Type B pancreatic cell (in vitro differentiated cells): ENCODE data around the gene FBXW9. TPM values are rescaled to one million over a fixed set of nuclear protein-coding genes. Genes with fewer than 3 reads are reported as not detected.

Experiments used
- DNase-seq: peaks from one replicate; pipeline ENCODE4 v3.0.0; 2021; ENCODE audit warnings: mixed read lengths; ENCODE audit not compliant: unreplicated experiment; ENCODE audit errors: extremely low spot score
- H3K27ac Mint-ChIP-seq: 2 replicates; pipeline ENCODE4 v1.8.0; 2021; ENCODE audit warnings: mild to moderate bottlenecking, mixed read lengths
- H3K27me3 Mint-ChIP-seq: 2 replicates; pipeline ENCODE4 v1.8.0; 2021; ENCODE audit warnings: mixed read lengths
- H3K36me3 Mint-ChIP-seq: 2 replicates; pipeline ENCODE4 v1.8.0; 2021; ENCODE audit warnings: mixed read lengths
- H3K4me1 Mint-ChIP-seq: one replicate; pipeline ENCODE4 v1.8.0; 2021; ENCODE audit warnings: mixed read lengths; ENCODE audit not compliant: unreplicated experiment
- H3K4me3 Mint-ChIP-seq: 2 replicates; pipeline ENCODE4 v1.8.0; 2021; ENCODE audit warnings: mild to moderate bottlenecking, mixed read lengths
- H3K9me3 Mint-ChIP-seq: 2 replicates; pipeline ENCODE4 v1.8.0; 2021; ENCODE audit warnings: mixed read lengths
- CTCF ChIP-seq: fragments of 200-600 bp; sonication (generic); conservative IDR thresholded peaks from 2 replicates; pipeline ENCODE4 v1.5.0; 2021; ENCODE audit warnings: antibody characterized with exemption, mild to moderate bottlenecking
- total RNA-seq: library from RNA; stranded (reverse); gene quantifications from 2 replicates; pipeline ENCODE4 v1.2.1, GENCODE V29; 2021; ENCODE audit warnings: low replicate concordance

Gene FBXW9
- total RNA-seq, 1 donor from 2014 or later = 17.0 TPM

- H3K27ac Mint-ChIP-seq = peak overlapping the region; percentile 63
- H3K36me3 Mint-ChIP-seq = peaks cover 28% of the 10 kb centered on the region
- no peak for DNase-seq
- H3K27me3 Mint-ChIP-seq = no peaks in the 10 kb centered on the region
- no peak for TF ChIP-seq CTCF
- H3K4me3 Mint-ChIP-seq = no peak overlapping the region
- no peaks in the 10 kb centered on the region for H3K9me3 Mint-ChIP-seq
- H3K4me1 Mint-ChIP-seq = peaks cover 7% of the 10 kb centered on the region
These were observed 20.5 kb downstream of the FBXW9 start for GRCh38 chr19:12675940-12676339.

DNA sequence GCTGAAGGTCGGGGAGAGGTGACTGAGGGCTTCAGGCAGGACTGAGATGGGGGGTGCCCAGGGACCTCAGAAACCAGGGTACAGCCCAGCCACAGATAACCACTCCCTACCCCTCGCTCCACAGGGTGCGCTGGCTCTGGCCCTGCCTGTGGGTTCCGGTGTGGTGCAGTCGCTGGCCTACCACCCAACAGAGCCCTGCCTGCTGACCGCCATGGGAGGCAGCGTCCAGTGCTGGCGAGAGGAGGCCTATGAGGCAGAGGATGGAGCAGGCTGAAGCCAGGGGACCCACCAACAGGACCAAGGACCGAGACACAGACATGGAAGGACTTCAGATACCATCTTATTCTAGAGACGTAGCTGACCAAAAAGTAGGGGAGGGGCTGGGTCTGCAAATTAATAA, 21.0 kb downstream of the FBXW9 start:
- Mint-ChIP-seq H3K9me3 (no peaks in the 10 kb centered on the region), H3K36me3 (peaks cover 27% of the 10 kb centered on the region), H3K4me1 (peaks cover 5% of the 10 kb centered on the region), H3K27me3 (no peaks in the 10 kb centered on the region), H3K4me3 (no peak overlapping the region), H3K27ac (no peak overlapping the region)
- no peak for DNase-seq
- no peak for TF ChIP-seq CTCF

GRCh38 chr19:12672744-12673143, 23.7 kb downstream of the FBXW9 start:
- no peak for DNase-seq
- Mint-ChIP-seq H3K27me3 (no peaks in the 10 kb centered on the region), H3K9me3 (no peaks in the 10 kb centered on the region), H3K36me3 (peaks cover 20% of the 10 kb centered on the region), H3K27ac (no peak overlapping the region), H3K4me1 (peaks cover 5% of the 10 kb centered on the region), H3K4me3 (no peak overlapping the region)
- no peak for TF ChIP-seq CTCF

- H3K36me3 Mint-ChIP-seq = peaks cover 14% of the 10 kb centered on the region
- no peaks in the 10 kb centered on the region for H3K9me3 Mint-ChIP-seq
- TF ChIP-seq CTCF = no peak
- H3K27me3 Mint-ChIP-seq = no peaks in the 10 kb centered on the region
- DNase-seq = no peak
- H3K4me1 Mint-ChIP-seq = peaks cover 18% of the 10 kb centered on the region
- peak overlapping the region; percentile 98 for H3K27ac Mint-ChIP-seq
- H3K4me3 Mint-ChIP-seq = peak overlapping the region; percentile 99
These were observed 26.1 kb downstream of the FBXW9 start for GRCh38 chr19:12670159-12670928.

- Mint-ChIP-seq H3K27me3 (no peaks in the 10 kb centered on the region), H3K9me3 (no peaks in the 10 kb centered on the region), H3K36me3 (peaks cover 13% of the 10 kb centered on the region), H3K4me3 (peak overlapping the region; percentile 99), H3K4me1 (peaks cover 18% of the 10 kb centered on the region), H3K27ac (peak overlapping the region; percentile 98)
- no peak for DNase-seq
- no peak for TF ChIP-seq CTCF
These were observed 26.9 kb downstream of the FBXW9 start for GRCh38 chr19:12669270-12670158.
